Esophagus muscularis mucosa (tissue), 4 donors: Measurements from ENCODE around the gene TRAF5.

ENCODE experiments used
- CTCF ChIP-seq, 3 experiments: fragments of 200-600 bp in 2 of 3; fragments of 450-650 bp in 1 of 3; sonication (generic) in 2 of 3; IDR thresholded peaks; one replicate each; pipeline ENCODE4 v1.5.1; 2017 to 2019; ENCODE audit warnings: antibody characterized with exemption in 3 of 3, mild to moderate bottlenecking in 2 of 3, moderate library complexity in 1 of 3
- EP300 ChIP-seq: sonication (generic); formaldehyde crosslinking; IDR thresholded peaks from one replicate; pipeline ENCODE4 v1.6.1; 2017; ENCODE audit warnings: antibody characterized with exemption
- POLR2A ChIP-seq: fragments of 450-650 bp; IDR thresholded peaks from one replicate; pipeline ENCODE4 v1.6.1; 2017; ENCODE audit warnings: antibody characterized with exemption, moderate library complexity, mild to moderate bottlenecking, low read depth
- POLR2AphosphoS5 ChIP-seq, 2 donors: sonication (generic); formaldehyde crosslinking; IDR thresholded peaks; one replicate each; pipeline ENCODE4 v1.6.1; 2017; ENCODE audit warnings: antibody characterized with exemption in 2 of 2

- TF ChIP-seq EP300 = no peak
- TF ChIP-seq CTCF (IDR thresholded peaks at IDR 0.05) = no peak
- no peak for TF ChIP-seq POLR2A
- no peak for TF ChIP-seq POLR2AphosphoS5 (IDR thresholded peaks at IDR 0.05)
Measured at GRCh38 chr1:211324992-211325775, 1.4 kb upstream of the TRAF5 start.
